Renal cortical epithelial cell (primary cell): ENCODE measurements around the gene NRL. TPM values are rescaled to one million over a fixed set of nuclear protein-coding genes. Genes with fewer than 3 reads are reported as not detected.

Experiments
- DNase-seq: peaks from one replicate; pipeline ENCODE4 v3.0.0-alpha.2; 2011; ENCODE audit warnings: low read depth
- total RNA-seq: library from RNA; depleted of rRNA; stranded (reverse); fragments of >200 nt; gene quantifications from 2 replicates; pipeline ENCODE4 v1.2.3, GENCODE V29; 2014

NRL gene
- total RNA-seq, 1 donor from 2014 or later: 2.4 TPM

GRCh38 chr14:24080888-24081738, 33.6 kb downstream of the NRL start:
- no peak for DNase-seq

GRCh38 chr14:24080142-24080530, 34.6 kb downstream of the NRL start:
- DNase-seq: no peak

- no peak for DNase-seq
These were observed 35.1 kb downstream of the NRL start for GRCh38 chr14:24079491-24080141.

- DNase-seq: no peak
These were observed 36.6 kb downstream of the NRL start for GRCh38 chr14:24078146-24078545.

- DNase-seq: no peak
These were observed 37.7 kb downstream of the NRL start for GRCh38 chr14:24077086-24077485.

GRCh38 chr14:24076302-24076601, 38.5 kb downstream of the NRL start:
- DNase-seq: no peak

- DNase-seq: no peak
These were observed 39.1 kb downstream of the NRL start for GRCh38 chr14:24075485-24076301.

GRCh38 chr14:24074625-24075484, 39.9 kb downstream of the NRL start:
- no peak for DNase-seq

- DNase-seq: no peak
These were observed 41.6 kb downstream of the NRL start for GRCh38 chr14:24072881-24073877.

GRCh38 chr14:24072436-24072835, 42.3 kb downstream of the NRL start:
- no peak for DNase-seq

GRCh38 chr14:24071836-24072430, 42.8 kb downstream of the NRL start:
- no peak for DNase-seq

- no peak for DNase-seq
These were observed 43.5 kb downstream of the NRL start, which contains the start of gene CPNE6 for GRCh38 chr14:24071144-24071697. Gene CPNE6 (plus strand): TSS chr14:24071562. CDS start chr14:24072937, 1,375 bp downstream.

GRCh38 chr14:24070285-24071143, 44.2 kb downstream of the NRL start:
- no peak for DNase-seq

GRCh38 chr14:24069411-24069735, 45.4 kb downstream of the NRL start:
- no peak for DNase-seq

- no peak for DNase-seq
These were observed 45.9 kb downstream of the NRL start for GRCh38 chr14:24068711-24069410.

GRCh38 chr14:24067133-24068082, 47.3 kb downstream of the NRL start:
- no peak for DNase-seq
